HG02870 (cell line): Measurements from ENCODE around the gene SFXN2.
"Not testable (repeated sequence)": the region's sequence is repeated elsewhere in the genome, so short reads cannot be mapped to it uniquely, and the experiment has no call there.

ENCODE experiments used
- ATAC-seq: cut with Tn5 transposase; IDR thresholded peaks from one replicate; pipeline ENCODE4 v1.9.1; 2021; ENCODE audit warnings: mild to moderate bottlenecking, moderate library complexity; ENCODE audit not compliant: unreplicated experiment

The SFXN2 gene

DNA sequence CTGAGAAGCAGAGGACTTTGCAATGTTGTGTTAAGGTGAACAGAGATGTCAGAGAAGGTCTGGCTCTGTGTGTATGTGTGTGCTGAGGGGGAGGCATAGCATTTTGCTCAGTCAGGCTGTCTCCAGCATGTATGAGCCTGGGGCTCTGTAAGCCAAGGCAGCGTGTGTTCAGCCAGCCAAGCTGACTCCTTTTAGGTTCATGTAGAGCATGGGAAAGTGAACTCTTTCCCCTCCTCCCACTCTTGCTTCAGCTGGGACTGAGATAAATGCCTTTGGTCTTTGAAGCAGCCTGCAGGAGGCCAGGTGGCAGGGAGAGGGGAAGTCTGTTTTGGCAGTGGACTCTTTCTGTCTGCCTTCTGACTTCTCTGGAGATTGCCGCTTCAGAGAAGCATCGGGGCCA lies 3.8 kb downstream of the SFXN2 start:
- ATAC-seq: no peak

DNA sequence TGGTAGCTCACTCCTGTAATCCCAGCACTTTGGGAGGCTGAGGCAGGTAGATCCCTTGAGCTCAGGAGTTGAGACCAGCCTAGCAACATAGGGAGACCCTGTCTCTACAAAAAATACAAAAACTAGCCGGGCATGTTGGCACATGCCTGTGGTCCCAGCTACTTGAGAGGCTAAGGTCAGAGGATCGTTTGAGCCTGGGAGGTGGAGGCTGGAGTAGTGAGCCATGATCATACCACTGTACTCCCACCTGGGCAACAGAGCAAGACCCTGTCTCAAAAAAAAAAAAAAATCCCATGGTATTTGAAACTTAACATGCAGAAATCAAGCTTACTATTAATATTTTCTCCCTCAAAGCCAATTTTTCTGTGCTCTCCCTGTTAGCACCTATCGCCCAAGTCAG lies 5.9 kb downstream of the SFXN2 start:
- ATAC-seq: no peak

- ATAC-seq: no peak
Observed at GRCh38 chr10:102720775-102721301, 6.4 kb downstream of the SFXN2 start.

- ATAC-seq: no peak
Observed at GRCh38 chr10:102721954-102722353, 7.5 kb downstream of the SFXN2 start.

DNA sequence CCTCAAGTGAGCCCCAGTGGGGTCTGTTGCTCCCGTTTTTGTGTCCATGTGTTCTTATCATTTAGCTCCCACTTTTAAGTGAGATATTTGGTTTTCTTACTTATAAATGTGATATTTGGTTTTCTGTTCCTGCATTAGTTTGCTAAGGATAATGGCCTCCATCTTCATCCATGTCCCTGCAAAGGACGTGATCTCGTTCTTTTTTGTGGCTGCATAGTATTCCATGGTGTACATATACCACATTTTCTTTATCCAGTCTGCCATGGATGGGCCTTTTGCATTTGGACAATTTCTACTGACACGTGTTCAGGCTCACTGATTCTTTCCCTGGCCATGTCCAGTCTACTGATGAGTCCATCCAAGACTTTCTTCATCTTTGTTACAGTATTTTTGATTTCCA lies 9.6 kb downstream of the SFXN2 start:
- ATAC-seq: no peak

GRCh38 chr10:102726274-102726673 lies 11.8 kb downstream of the SFXN2 start:
- ATAC-seq: no peak

DNA sequence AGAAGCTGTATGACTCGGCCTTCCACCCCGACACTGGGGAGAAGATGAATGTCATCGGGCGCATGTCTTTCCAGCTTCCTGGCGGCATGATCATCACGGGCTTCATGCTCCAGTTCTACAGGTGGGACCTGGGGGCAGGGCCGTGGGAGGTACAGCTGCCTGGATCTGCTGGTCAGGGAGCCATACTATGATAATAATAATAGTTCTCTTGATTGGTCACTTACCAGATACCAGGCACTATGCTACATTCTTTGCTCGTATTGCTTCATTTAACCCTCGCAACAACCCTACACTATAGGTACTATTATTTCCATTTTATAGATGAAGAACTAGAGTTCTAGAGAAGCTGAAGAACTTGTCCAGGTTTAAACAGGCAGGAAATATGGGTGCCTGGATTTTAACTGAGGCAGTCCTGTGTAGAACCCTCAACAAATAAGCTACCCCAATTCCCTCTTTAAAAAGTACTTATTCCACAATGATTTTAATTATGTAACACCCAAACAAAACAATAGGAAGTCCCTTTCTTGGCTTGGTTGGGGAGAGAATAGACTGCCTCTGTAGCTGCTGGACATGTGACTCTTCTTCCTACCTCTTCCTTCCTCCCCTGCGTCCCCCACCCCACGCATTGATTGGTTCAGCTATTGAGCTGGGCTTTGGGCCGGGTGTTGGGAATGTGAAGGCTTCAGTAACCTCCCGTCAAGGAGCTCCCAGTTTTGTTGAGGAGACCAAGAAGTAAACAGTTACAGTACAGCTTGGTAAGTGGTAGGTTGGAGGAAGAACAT lies 12.8 kb downstream of the SFXN2 start:
- ATAC-seq: no peak

GRCh38 chr10:102729029-102730026 lies 14.9 kb downstream of the SFXN2 start:
- ATAC-seq: no peak

GRCh38 chr10:102731222-102731800 lies 16.9 kb downstream of the SFXN2 start:
- no peak for ATAC-seq

DNA sequence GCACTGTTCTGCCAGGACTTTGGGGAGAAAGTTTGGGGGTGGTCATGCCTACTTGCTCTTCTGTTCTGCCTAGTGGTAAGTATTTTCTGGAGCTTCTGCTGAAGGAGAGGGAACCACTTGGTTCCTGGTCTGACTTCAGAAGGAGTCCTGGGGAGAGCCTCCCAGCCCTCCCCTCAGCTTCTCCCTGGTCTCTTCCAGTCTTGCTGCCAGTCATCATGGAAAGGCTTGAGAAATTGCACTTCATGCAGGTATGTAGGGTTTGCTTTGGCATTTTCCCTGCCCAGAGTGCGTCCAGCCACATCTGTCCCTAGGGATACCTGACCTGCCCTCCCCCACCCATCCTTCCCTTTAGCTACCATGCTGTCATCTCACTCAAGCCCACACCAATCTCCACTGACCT lies 18.2 kb downstream of the SFXN2 start:
- ATAC-seq: no peak

- no peak for ATAC-seq
Observed at GRCh38 chr10:102735065-102735562, 20.7 kb downstream of the SFXN2 start.

DNA sequence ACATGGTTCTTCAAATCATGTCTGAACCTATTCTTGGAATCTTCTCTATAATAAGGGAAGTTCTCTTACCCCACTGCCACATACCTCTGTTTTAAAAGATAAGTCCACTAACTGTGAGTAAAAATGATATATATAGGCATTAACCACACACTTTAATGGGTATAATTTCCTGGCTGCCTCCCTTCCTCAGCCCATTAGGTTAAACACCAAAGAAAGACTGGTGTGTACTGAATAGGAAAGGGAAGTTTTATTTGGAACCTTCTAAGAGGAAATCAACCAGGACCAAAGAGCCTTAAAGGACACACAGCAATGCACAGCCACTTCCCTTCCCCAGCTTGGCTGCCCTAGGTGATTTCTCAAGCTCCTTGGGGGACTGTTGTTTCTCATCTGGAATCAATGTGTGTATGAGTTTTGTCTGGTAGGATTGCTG lies 24.3 kb downstream of the SFXN2 start:
- ATAC-seq: no peak

GRCh38 chr10:102740229-102740628 lies 25.8 kb downstream of the SFXN2 start:
- ATAC-seq: no peak

GRCh38 chr10:102741726-102742237 lies 27.3 kb downstream of the SFXN2 start:
- no peak for ATAC-seq

DNA sequence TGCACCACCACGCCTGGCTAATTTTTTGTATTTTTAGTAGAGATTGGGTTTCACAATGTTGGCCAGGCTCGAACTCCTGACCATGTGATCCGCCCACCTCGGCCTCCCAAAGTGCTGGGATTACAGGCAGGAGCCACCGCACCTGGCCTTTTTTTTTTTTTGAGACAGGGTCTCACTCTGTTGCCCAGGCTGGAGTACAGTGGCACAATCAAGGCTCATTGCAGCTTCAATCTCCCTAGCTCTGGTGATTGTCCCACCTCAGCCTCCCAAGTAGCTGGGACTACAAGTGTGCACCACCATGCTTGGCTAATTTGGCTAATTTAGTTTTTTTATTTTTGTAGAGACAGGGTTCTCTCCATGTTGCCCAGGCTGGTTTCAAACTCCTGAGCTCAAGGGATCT lies 27.9 kb downstream of the SFXN2 start:
- not testable (repeated sequence) for ATAC-seq

DNA sequence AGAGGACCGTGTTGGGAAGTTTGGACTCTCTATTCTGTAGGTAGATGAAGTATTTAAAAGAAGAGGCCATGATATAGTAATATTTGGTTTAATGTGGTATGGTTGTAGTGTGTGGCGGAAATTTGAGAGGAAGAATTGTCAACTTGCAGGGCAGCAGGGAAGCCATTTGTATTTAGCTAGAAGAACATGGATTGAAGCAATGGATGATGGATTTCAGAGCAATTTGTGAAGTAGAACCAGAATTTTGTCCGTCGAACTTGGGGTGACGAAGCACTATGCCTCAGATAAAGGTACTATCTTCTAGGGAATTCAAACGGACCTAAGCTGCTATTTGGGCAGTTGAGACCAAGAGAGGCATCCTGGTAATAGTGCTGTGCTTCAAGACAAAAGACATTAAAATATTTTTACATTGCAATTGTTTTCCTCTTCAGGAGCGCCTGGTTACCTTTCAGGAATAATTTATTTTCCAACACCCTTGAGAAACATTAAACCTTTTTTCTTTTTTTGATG lies 28.7 kb downstream of the SFXN2 start:
- ATAC-seq: no peak

DNA sequence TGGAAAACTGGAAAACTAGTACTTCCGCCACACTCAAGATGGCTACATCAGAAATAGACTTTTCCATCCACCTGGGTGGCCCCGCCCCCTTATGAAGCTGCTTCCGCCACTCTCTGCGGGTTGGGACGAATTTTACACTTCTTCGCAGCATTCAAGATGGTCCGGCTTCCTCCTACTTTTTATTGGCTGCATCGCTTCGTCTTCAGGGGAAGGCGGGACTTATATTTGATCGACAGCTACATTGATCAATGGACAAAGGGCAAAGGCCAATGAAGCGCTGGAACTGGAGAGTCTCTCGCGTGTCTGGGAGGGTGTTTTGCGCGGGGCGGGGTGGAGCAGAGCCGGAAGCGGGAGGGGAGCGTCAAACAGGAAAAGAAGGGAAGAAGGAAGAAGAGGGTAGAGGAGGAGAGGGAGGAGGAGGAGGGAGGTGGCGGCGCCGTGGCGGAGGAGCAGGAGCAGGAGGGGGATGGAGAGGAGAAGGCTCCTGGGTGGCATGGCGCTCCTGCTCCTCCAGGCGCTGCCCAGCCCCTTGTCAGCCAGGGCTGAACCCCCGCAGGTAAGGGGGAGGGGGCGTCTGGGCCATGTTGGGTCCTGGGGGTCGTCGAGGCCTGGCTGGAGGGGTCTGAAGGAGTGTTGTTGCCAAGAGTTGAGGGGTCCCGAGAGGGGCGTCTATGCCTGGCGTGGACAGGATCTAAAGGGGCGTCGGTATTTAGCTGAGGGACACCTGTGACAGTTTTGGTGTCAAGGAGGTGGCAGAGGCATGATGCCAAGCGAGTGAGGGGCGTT lies 29.3 kb downstream of the SFXN2 start, which contains the start of gene WBP1L:
Gene WBP1L, plus strand, starts transcription at position 361 of the 786 bp plus-strand sequence. Its CDS starts 106 bp downstream, at position 467.
- peak; percentile 96 for ATAC-seq

- no peak for ATAC-seq
Observed at GRCh38 chr10:102744374-102745051, 30.1 kb downstream of the SFXN2 start.

GRCh38 chr10:102745157-102745556 lies 30.7 kb downstream of the SFXN2 start:
- ATAC-seq: no peak
